Subcutaneous adipose tissue (tissue), 4 donors: ENCODE data around the gene GTF3C5. TPM values are rescaled to one million over a fixed set of nuclear protein-coding genes. Genes with fewer than 3 reads are reported as not detected.

Experiments used
- total RNA-seq, 4 donors: library from RNA; depleted of rRNA; stranded (reverse); fragments of >200 nt; gene quantifications; one replicate each; pipeline ENCODE4 v1.1.0, GENCODE V29; 2016
- TF ChIP-seq, protein P1 (sequence below): fragments of 450-650 bp; IDR thresholded peaks from one replicate; pipeline ENCODE4 v1.5.1; 2016; ENCODE audit warnings: low read depth, mild to moderate bottlenecking, control low read depth, antibody characterized with exemption, moderate library complexity

Gene GTF3C5, protein sequence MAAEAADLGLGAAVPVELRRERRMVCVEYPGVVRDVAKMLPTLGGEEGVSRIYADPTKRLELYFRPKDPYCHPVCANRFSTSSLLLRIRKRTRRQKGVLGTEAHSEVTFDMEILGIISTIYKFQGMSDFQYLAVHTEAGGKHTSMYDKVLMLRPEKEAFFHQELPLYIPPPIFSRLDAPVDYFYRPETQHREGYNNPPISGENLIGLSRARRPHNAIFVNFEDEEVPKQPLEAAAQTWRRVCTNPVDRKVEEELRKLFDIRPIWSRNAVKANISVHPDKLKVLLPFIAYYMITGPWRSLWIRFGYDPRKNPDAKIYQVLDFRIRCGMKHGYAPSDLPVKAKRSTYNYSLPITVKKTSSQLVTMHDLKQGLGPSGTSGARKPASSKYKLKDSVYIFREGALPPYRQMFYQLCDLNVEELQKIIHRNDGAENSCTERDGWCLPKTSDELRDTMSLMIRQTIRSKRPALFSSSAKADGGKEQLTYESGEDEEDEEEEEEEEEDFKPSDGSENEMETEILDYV
- 10 to 100 TPM; 32.0 to 63.1 (median 41.1) TPM for total RNA-seq

DNA sequence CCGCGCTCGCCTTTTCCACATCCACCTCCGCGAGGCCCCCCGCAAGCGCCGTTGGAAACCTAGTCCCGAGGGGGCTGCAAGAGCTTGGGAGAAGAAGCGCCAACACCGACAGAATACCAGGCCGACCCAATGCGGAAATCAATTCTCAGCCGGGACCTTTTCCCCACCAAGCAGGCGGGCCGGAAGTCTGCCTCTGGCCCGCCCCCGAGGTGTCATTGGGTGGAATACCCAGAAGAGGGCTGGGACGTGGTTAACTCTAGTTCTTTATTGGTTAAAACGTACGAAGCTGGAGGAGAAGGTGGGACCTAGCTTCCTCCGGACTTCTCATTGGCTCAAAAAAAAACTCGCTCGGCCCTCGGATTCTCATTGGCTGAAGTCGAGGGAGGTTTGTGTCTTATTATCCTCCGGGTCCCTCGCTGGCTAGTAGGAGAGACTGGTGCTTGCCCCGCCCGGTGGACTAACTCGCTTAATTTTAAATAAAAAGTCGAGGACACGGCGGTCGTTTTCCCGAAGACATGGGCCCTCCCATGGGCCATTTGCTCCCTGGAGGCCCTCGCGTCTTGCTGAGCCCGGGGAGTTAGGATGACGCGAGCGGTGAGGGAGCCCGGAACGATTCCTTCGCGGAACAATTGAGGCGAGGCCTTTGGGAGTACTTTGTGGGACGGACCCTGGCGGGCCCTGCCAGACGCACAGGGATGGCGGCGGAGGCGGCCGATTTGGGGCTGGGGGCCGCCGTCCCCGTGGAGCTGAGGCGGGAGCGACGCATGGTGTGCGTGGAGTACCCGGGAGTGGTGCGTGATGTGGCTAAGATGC lies at the start of gene GTF3C5:
GTF3C5 (plus strand) TSS at position 681 of the 813 bp plus-strand sequence; CDS start at position 696, 15 bp downstream.
- TF ChIP-seq, protein P1, sequence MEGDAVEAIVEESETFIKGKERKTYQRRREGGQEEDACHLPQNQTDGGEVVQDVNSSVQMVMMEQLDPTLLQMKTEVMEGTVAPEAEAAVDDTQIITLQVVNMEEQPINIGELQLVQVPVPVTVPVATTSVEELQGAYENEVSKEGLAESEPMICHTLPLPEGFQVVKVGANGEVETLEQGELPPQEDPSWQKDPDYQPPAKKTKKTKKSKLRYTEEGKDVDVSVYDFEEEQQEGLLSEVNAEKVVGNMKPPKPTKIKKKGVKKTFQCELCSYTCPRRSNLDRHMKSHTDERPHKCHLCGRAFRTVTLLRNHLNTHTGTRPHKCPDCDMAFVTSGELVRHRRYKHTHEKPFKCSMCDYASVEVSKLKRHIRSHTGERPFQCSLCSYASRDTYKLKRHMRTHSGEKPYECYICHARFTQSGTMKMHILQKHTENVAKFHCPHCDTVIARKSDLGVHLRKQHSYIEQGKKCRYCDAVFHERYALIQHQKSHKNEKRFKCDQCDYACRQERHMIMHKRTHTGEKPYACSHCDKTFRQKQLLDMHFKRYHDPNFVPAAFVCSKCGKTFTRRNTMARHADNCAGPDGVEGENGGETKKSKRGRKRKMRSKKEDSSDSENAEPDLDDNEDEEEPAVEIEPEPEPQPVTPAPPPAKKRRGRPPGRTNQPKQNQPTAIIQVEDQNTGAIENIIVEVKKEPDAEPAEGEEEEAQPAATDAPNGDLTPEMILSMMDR: no peak

DNA sequence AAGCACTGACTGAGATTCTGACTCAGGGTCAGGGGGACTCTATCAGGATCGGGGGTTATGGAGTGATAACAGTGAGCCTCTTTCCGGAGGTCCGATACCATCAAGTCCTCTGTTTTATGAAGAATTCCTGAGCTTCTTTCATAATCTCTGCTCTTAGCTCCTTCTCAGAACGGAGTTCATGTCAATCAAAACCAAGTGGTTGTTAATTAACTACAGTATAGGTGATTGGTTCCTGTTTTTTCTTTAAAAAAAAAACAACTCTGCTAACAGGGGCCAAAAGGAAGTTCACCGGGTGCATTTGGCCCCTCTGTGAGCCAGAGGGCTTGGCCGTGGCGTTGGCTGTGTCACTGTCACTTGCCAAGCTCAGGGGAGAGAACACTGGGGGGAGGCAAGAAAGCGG lies 48.3 kb upstream of the GTF3C5 start:
- TF ChIP-seq, protein P1: no peak

DNA sequence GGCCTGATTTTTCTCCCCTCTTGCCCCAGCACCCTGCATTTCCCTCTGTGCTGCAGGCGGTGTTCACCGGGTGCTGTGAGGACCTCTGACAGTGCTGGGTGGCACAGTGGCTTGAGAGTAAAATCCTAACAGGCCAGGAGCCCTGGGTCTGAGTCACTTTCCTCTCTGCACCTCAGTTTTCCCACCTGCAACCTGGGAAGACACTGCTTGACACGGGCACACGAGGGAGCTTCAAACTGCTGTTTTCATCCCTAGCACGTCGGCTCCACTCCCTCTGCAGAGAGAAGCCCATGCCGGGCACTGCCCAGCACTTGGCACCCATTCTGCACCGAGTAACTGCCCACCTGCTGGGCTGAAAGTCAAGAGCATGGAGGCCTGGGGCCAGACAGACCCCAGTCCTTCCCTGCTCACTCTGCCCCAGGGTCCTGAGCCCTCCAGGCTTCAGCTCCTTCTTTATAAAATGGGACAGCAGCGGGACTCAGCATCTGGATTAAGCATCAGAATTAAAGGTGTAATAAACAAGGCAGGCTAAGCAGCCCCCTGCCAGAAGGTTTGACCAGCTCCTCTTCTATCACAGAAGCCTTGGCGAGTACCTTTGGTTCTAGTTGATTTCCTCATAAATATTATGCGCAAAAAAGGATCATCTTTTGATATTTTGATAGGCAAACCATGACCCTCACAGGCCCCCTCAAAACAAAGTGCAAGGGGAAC lies 47.2 kb upstream of the GTF3C5 start:
- TF ChIP-seq, protein P1: no peak

DNA sequence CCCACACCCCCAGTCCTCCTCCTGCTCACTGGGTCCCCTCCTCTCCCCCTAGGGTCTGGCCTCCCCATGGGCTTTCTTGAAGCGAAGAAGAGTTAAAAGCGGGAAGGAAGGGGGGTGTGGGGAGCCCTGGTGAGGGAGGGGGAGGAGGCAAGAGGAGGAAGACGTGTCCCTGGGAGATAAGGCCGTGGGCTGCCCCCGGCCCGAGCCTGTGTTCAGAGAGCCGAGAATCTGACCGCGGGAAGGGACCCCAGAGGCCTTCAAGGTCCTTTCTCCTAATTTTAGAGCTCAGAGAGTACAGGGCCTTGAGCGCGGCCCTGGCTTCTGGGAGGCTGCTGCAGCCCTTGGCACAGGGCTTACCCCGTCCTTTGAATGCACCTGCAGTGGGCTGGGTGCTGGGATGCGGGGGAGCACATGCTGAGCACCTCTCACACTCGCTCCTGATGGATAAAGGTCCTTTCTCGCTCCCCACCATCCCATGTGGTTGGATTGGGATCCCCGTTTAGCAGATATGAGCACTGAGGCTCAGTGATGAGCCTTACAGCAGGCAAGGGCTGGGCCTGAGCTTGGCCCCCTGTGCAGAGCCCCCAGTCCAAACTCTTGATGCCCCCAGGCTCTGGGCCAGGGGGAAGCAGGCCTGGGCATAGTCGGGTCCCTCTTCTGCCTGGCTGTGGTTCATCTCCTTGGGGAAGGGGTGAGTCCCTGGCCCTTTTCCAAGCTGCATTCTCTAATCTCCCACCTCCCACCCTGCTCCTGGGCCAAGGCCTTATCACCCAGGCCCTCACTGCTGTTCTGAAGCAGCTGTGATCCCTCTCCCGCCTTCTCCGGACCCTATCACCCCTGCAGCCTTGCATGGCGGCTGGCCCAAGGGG lies 46.4 kb upstream of the GTF3C5 start:
- TF ChIP-seq, protein P1: no peak

DNA sequence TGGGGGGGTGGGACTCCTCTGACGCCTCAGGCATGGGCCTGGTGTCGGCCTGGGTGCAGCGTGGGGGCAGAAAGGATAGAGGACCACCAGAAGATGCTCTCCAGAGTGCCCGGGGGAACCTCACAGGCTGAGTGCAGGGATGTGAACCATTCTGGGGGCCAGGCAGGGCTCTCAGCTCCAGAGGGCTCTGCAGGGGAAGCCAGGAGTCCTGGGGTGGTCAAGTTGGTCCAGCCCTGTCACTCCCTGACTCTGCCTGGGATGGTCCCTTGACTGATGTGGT lies 45.8 kb upstream of the GTF3C5 start:
- TF ChIP-seq, protein P1: no peak

DNA sequence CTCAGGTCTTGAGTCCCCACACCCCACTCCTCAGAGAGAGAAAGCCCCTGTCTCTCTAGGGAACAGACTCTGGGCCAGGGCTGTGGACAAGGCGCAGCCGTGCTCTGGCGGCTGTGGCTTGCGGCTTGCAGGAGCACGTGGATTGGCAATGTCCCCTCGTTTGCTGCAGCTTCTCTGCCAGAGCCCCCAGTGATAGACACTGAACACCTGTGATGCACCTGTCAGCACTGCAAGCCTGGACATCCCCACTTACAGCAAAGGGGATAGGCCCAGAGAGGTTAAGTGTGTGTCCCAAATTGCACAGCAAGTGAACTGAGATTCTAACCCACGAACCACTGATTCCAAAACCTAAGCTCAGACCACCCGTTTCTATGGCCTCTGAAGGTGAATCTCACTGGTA lies 45.3 kb upstream of the GTF3C5 start:
- TF ChIP-seq, protein P1: no peak
